ENCODE measurements around the gene WNK2.
A peak's percentile ranks its signal among the peaks of the same experiment; 100 is the strongest.
"Not testable (repeated sequence)": the region's sequence is repeated elsewhere in the genome, so short reads cannot be mapped to it uniquely, and the experiment has no call there.

WNK2 gene

DNA sequence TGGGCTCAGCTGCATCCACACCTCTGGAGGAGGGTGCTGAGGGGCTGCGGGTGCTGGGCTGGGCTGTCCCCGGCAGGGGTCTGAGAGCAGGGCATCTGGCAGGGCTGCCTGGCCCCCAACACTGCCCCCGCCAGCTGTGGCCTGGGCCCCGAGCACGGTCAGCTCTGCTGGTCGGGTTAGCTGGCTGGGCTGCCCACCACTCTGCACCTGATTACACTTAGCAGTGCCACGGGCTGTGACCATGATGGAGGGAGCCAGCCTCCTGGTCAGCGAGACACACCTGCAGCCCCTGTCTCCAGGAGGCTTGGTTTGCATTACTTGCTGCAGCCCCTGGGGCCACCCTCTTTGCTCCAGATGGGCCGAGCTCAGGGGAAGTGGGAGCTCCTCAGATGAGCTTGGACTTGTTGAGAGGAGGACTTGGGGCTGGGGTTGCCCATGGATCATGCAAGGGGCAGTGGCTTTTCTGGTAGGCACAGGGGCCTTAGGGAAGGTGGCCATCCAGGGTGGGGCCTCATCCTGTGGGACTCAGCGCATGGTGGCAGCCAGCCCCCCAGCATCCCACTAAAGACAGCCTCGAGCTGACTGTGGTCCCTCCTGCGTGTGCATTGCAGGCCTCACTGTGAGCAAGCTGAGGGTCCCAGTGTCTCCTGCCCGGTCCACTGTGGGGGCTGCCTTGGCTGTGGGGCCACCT lies 135.5 kb downstream of the WNK2 start:
- DNase-seq = no peak

GRCh38 chr9:93319992-93320500 lies 136.1 kb downstream of the WNK2 start:
- DNase-seq = no peak

- no peak for DNase-seq
Measured at GRCh38 chr9:93320591-93321219, 136.8 kb downstream of the WNK2 start.

DNA sequence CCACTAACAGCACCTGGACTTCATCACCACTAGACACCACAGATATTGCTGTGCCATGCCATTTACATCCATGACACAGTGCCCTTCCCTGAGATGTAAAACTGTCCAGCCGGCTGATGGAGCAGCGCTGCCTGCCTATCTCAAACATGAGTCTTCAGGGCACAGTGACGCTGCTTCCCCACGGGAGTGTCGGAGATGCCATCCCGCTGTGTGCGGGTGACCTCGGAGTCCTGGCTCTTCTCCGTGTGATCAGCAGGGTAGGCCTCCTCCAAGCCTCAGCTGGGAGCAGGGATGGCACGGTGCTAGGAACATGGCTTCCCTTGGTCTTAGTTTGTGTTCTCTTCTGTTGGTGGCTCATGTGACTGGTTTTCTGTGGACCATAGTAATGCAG lies 137.3 kb downstream of the WNK2 start:
- DNase-seq = no peak

- DNase-seq = not testable (repeated sequence)
Measured at GRCh38 chr9:93323446-93323954, 139.6 kb downstream of the WNK2 start.

GRCh38 chr9:93324191-93324834 lies 140.4 kb downstream of the WNK2 start:
- no peak for DNase-seq

DNA sequence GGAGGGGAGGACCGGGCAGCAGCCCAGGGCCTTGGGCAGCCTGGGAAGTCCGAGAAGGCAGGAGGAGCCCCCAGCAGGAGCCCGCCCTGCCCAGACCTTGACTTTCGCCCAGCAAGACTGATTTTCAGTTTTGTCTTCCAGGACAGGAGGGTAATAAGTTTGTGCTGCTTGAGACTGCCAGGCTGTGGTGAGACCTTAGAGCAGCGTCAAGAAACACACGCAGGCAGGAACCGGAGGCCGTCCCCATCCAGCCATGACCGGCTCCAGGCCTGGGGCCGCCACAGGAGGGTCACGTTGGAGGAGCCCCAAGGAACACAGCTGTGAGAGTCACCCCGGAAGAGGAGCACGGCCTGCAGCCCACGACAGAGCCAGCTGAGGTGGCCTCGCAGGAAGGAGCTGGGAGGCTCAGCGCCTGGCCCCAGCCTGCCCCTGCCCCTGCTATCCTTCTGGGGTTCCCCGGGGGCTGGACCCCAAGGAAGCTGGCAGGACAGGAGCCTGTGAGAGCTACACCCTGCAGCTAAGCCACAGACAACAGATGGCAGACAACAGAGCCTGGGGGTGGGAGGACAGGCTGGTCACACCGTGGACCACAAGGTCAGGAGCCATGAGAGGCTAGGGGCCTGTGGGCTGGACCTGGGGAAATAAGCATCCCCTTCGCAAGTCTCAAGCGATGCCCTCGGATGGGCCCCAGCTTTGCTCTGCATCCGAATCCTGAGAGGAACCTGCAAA lies 141.5 kb downstream of the WNK2 start:
- DNase-seq = no peak

GRCh38 chr9:93326056-93326455 lies 142.1 kb downstream of the WNK2 start:
- no peak for DNase-seq

DNA sequence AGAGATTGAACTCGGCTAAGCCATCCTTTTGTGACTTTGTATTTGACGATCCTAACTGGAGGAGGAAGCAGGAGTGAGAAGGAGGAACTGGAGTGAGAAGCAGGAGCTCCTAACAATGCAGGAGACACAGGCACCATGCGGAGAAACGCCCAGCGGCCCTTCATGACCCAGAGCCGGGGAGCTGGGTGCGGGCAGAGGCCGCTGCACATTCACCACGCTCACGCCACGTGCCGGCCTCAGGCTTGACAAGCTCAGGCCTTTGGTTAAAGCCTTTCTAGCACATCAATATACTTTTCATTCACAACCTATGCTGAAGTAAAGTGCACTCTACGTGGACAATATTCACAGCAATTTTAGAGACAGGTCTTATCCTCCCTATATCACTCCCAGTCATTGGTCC lies 142.7 kb downstream of the WNK2 start:
- DNase-seq = no peak

GRCh38 chr9:93329629-93330280 lies 145.8 kb downstream of the WNK2 start:
- DNase-seq = no peak

- no peak for DNase-seq
Measured at GRCh38 chr9:93332317-93332716, 148.4 kb downstream of the WNK2 start.

DNA sequence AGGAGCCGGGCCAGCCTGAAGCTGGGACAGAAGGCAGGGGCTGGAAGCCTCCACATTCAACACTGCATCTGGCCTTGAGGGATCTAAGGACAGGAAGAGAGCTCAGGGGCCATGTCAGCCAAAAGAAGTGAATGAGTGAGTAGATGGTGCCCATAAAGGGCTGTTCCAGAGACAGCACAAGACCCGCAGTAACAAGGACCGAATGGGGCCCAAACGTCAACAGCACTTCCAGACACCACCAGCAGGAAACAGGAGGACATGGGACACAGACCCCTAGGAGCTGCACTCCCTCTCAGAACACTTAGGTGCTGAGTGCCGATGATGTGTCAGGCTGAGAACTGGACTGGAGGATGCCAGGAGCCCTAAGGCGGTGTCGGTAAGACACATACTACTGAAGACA lies 152.8 kb downstream of the WNK2 start:
- DNase-seq = no peak

- DNase-seq = not testable (repeated sequence)
Measured at GRCh38 chr9:93338196-93338595, 154.3 kb downstream of the WNK2 start.

GRCh38 chr9:93340091-93340490 lies 156.2 kb downstream of the WNK2 start:
- DNase-seq = no peak

DNA sequence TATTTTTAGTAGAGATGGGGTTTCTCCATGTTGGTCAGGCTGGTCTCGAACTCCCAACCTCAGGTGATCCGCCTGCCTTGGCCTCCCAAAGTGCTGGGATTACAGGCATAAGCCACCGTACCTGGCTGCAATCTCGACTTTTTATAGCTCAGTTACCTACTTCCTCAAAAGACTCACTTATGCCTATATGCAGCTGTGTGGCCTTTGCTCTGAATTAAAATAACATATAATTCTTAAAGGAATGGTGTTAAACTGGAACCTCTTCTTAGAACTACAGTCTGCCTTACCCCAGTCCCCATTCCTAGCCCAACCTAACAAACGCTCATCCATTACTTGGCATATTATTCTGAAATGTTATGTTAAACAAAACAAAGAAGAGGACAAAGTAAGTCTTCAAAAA lies 157.9 kb downstream of the WNK2 start:
- not testable (repeated sequence) for DNase-seq

- DNase-seq = not testable (repeated sequence)
Measured at GRCh38 chr9:93342428-93342827, 158.5 kb downstream of the WNK2 start.

- DNase-seq = no peak
Measured at GRCh38 chr9:93343663-93344062, 159.7 kb downstream of the WNK2 start.

DNA sequence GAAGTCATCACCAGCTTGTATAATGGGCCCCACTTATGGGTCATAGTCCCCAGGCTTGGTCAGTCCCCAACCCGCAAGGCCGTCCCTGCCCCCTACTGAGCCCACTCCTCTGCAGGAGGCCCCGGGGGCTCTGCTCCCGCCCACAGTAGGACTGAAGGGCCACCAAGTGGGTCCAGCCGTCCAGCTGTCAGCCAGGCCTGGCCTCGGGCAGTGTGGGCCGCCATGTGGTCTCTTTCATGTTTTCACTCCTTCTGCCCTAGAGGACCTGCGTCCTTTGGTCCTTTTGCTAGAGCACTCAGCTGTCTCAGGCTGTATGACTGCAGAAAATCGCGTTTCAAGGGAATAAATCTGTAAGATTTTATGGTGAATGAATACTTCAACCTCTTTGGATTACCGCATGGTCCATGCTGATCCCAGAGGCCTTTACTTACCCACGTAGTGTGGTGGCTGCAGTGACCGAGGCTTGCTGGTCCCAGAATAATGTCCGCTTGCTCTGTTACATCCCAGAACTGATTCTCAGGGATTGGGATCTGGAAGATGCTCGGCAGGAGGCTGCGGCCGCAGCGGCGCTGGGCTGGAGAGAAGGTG lies 161.8 kb downstream of the WNK2 start:
- DNase-seq = no peak

DNA sequence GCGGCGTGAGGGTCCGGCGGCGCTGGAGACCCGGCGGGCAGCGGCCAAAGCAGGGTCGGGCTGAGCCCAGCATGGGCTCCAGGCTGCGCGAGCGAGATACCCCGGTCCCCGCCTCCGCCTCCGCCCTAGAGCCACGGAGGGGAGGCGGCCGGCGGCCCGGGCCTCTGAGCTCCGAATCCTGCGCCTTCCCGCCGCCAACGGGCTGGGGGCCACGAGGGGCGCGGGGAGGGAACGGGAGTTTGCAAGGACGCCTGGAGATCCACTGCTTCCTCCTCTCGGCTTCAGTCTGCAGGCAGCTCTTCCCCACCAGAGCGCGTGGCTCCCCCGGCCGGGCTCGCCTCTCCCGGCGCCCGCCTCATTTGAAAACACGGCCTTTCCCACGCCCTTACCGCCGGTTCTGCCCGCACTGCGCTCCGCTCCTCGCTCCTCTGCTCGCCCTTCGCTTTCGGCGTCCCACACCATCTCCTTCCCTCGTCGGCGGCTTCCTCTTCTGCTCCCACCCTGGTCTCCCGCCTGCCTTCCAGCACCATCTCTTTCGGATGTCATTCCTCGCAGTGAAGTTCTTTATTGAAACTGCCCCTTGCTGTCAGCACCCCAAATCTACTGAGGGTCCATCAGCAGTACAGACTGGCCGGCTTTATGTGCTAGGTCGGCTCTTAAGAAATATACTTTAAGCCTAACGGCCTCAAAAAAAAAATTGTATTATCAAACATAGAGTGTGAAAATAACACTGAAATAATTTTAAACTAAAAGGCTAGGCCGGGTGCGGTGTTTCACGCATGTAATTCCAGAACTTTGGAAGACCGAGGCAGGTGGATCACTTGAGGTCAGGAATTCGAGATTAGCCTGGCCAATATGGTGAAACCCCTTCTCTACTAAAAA lies 162.5 kb downstream of the WNK2 start:
- DNase-seq = peak; percentile 60

DNA sequence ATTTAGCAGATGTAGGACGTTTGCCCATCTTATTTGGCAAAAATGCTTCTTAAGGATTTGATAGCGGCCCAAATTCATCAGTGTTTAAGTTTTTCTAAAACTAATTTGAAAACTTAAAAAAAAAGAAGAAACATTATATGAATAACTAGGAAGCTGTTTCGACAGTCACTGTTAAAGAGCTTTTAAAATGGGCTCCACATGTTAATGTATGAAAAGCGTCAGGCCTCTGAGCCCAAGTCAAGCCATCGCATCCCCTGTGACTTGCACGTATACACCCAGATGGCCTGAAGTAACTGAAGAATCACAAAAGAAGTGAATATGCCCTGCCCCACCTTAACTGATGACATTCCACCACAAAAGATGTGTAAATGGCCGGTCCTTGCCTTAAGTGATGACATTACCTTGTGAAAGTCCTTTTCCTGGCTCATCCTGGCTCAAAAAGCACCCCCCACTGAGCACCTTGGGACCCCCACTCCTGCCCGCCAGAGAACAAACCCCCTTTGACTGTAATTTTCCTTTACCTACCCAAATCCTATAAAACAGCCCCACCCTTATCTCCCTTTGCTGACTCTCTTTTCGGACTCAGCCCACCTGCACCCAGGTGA lies 163.5 kb downstream of the WNK2 start:
- DNase-seq = not testable (repeated sequence)

Data from NCI-H2227 treated with DMSO at 0.1 percent for 48 hours (cell line).